GM19025 (cell line): ENCODE measurements around the gene COMP.
"Not testable (repeated sequence)": the region's sequence is repeated elsewhere in the genome, so short reads cannot be mapped to it uniquely, and the experiment has no call there.

Experiments used
- ATAC-seq: cut with Tn5 transposase; IDR thresholded peaks from one replicate; pipeline ENCODE4 v1.9.1; 2021; ENCODE audit warnings: mild to moderate bottlenecking, low read depth, moderate library complexity; ENCODE audit not compliant: unreplicated experiment

The COMP gene

DNA sequence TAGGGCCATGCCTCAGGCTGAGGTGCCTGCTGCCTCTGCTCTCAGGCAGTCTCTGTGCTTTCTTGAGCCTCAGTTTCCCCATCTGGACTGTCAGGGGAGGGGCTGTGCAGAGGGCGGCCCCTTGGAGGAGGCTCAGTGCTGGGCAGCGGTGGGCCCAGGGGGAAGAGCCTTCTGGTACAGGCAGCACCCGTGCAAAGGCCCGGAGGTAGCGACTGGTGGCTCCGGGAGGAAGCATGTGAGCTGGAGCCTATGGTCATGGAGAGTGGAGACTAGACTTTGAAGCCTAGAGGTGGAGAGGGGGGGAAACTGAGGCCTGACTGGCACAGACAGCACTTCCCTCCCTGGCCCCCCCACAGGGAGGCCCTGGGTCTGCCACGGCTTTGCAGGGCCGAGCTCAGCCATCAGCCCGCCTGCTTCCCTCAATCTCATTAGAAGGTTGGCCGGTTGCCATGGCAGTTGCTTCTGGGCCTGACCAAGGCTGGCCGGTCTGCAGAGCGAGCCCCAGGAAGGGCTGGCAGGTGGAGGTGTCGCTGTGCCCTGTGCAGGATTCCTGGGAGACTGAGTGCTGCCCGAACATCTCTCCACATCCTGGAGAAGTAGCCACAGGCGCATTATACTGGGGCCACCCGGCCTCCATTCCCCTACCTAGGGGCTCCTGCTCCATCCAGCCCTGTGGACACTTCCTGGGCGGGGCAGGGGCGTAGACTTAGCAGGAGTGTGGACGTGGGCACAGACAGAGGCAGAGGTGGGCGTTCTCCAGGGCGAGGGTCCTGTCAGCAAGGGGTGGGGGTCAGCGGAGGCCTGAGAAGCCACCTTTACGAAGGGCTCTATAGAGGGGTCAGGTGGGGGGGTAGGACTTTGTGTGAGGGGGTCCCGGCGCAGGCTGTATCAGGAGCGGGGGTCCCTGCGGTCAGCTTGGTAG is 54.4 kb downstream of the COMP start:
- ATAC-seq, result no peak

DNA sequence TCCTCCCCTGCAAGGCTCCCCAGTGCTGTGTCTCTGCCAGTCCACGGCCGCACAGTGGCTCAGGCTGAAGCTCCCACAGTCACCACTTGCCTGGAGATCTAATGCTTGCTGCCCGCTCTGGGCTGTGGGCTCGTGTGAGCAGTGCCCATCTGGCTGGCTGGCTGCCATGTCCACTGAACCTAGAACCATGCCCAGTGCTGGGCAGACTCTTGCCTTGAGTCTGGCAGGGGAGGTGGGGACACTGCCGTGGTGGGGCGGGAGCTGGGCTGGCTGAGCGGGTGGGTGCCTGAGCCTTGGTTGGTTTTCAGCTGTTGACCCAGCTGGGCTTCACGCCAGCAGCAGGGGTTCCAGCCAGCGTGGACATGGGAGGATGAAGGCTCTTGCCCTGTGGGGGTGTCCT is 55.4 kb downstream of the COMP start:
- no peak for ATAC-seq

DNA sequence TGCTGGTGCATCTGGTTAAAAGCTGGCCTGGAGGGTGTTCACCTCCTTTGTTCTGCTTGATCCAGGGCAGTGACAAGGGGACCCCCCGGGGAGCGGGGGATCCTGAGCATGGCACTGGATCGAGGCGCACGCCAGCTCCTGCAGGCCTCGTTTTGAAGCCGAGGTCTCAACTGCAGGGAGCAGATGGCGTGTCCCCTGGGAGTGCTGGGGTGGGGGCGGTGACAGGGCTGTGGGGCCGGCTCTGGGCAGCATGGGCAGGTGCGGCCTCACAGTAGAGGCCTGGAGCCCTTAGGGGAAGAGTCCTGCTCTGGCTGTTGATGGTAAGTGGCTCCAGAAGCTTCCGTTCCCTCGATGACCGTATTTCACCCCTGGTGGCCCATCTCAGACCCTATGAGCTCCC is 55.8 kb downstream of the COMP start:
- ATAC-seq, result no peak

DNA sequence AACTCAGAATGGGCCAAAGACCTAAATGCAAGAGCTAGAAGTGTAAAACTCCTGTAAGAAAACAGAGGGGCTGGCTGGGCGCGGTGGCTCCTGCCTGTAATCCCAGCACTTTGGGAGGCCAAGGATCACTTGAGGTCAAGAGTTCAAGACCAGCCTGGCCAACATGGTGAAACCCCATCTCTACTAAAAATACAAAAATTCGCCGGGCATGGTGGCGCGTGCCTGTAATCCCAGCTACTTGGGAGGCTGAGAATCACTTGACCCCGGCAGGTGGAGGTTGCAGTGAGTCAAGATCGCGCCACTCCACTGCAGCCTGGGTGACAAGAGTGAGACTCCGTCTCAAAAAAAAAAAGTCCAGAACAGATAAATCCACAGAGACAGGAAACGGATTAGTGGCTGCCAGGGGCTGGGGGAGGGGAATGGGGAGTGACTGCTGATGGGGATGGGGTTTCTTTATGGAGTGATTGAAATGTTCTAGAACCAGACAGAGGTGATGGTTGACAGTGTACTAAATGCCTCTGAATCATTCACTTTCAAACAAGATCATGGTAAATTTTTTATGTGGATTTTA is 57.3 kb downstream of the COMP start:
- ATAC-seq, result not testable (repeated sequence)

DNA sequence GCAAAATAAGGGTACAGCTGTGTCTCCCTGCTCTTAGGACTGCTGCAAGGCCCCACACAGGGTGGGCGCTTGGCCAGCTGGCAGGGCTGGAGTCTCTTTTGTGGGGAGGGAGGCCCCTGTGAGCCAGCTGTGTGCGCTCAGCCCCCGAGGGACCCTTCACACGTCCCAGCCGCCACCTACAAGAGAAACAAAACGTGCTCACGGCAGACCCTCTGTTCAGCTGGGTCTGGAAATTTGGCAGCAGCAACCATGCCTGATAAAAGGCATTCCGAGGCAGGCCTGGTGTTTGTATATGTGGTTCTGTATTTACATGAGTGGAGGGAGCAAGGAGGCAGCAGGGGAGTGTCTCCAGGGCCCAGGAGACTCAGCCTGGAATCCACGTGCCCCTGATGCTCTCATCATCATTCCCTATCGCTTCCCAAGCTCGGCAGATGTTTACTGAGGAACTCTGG is 57.9 kb downstream of the COMP start:
- ATAC-seq, result no peak
